ENCODE results near the gene FKBP2. TPM values are rescaled to one million over a fixed set of nuclear protein-coding genes. Genes with fewer than 3 reads are reported as not detected.

Gene FKBP2
- total and polyA plus RNA-seq, 4 experiments from 2014 or later, result 41.4 to 107 (median 76.3) TPM

GRCh38 chr11:64208086-64208795, 32.7 kb upstream of the FKBP2 start:
- no peaks in the 10 kb centered on the region for H3K9me3 ChIP-seq (ENCODE audit: control insufficient read depth in 1 of 2, low read length in 2 of 2)
- no peaks in the 10 kb centered on the region for H3K27me3 Mint-ChIP-seq
- peak overlapping the region; percentile 90 for H3K27ac ChIP-seq (ENCODE audit: low read depth, low read length)
- H3K9me3 Mint-ChIP-seq, result peaks cover 0 to 2% (median 0%) of the 10 kb centered on the region in 8 donors
- peak overlapping the region; percentile 92 to 96 (median 94) for H3K27ac Mint-ChIP-seq
- peak overlapping the region; percentile 92 to 97 (median 93) for H3K4me3 Mint-ChIP-seq
- ChIA-PET CTCF (ENCODE audit: partially characterized antibody) (interaction anchor here (0.9 to 9.7 kb wide), 10 partner anchors 15 to 241 kb away, joined by 3 to 367 read pairs (median 80); partner anchors contain the start of genes CATSPERZ, DNAJC4, ESRRA and FKBP2), POLR2A (ENCODE audit: partially characterized antibody) (interaction anchor here (0.7 to 22.7 kb wide), 10 partner anchors 22 to 1367 kb away, joined by 4 to 937 read pairs (median 61); partner anchors contain the start of genes BAD, CATSPERZ, DNAJC4 and ESRRA)
- H3K4me1 Mint-ChIP-seq, result peaks cover 17 to 72% (median 47%) of the 10 kb centered on the region in 4 donors
- H3K27me3 ChIP-seq (ENCODE audit: insufficient read depth, low read length), result no peaks in the 10 kb centered on the region
- intact Hi-C loops (cut with micrococcal nuclease), result no loop called here
- peaks cover 44% of the 10 kb centered on the region for H3K4me1 ChIP-seq (ENCODE audit: insufficient read depth, low read length)
- H3K36me3 ChIP-seq (ENCODE audit: insufficient read depth, low read length), result peaks cover 31% of the 10 kb centered on the region
- DNase-seq, result no peak
- H3K4me3 ChIP-seq (ENCODE audit: low read length in 2 of 2), result peak overlapping the region; percentile 99
- peaks cover 23 to 59% of the 10 kb centered on the region in 2 donors for H3K36me3 Mint-ChIP-seq

DNA sequence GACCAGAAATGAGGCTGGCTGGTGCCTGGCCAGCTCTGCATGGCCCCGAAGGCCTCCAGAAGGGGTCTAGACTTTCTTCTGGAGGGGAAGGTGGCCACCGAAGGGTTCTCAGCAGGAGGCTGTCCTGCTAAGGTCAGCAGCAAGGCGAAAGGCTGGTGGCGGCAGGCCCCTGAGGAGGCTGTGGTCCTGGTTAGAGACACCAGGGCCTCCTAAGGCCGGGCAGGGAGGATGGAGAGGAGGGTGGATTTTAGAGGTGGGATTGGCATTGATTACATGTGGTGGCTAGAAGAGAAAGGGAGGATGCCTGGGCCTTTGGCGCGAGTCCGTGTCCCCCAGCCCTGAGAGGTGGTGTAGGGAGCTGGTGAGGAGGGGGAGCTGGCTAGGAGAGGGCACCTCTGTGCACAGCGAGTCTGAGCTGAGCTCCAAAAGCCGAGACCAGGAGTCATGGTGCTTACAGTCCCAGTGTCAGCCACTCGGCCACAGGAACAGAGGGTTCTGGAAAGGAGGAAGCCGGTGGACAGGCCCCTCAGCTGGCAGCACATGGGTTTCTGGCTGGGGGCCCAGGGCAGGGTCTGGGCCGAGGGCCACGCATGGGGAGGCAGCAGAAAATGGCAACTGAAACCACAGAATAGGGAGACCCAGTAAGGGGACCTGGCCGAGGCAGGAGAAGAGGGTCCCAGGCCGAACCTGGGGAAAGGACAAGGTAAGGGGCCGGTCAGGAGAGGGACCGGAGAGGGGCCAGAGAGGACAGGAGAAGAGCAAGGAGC, 31.9 kb upstream of the FKBP2 start:
- Mint-ChIP-seq H3K27me3 (no peaks in the 10 kb centered on the region), H3K27ac (peak overlapping the region; percentile 42 to 92 (median 75)), H3K4me3 (peak overlapping the region; percentile 26 to 93 (median 54)), H3K4me1 (peaks cover 19 to 70% (median 43%) of the 10 kb centered on the region in 4 donors), H3K36me3 (peaks cover 20 to 58% of the 10 kb centered on the region in 2 donors), H3K9me3 (peaks cover 0 to 2% (median 0%) of the 10 kb centered on the region in 8 donors)
- H3K27me3 ChIP-seq (ENCODE audit: insufficient read depth, low read length), result no peaks in the 10 kb centered on the region
- ChIA-PET POLR2A (ENCODE audit: partially characterized antibody) (interaction anchor here (5.2 to 22.7 kb wide), 5 partner anchors 22 to 108 kb away, joined by 70 to 937 read pairs (median 175); partner anchors contain the start of genes CATSPERZ, DNAJC4, ESRRA and FKBP2), CTCF (ENCODE audit: partially characterized antibody) (interaction anchor here (0.9 to 9.7 kb wide), 5 partner anchors 14 to 94 kb away, joined by 3 to 367 read pairs (median 106); partner anchors contain the start of genes CATSPERZ, DNAJC4, ESRRA and NUDT22)
- no peaks in the 10 kb centered on the region for H3K9me3 ChIP-seq (ENCODE audit: control insufficient read depth in 1 of 2, low read length in 2 of 2)
- H3K4me3 ChIP-seq (ENCODE audit: low read length in 2 of 2), result no peak overlapping the region
- peaks cover 28% of the 10 kb centered on the region for H3K36me3 ChIP-seq (ENCODE audit: insufficient read depth, low read length)
- peak overlapping the region; percentile 90 for H3K27ac ChIP-seq (ENCODE audit: low read depth, low read length)
- intact Hi-C loops (cut with micrococcal nuclease), result no loop called here
- peaks cover 42% of the 10 kb centered on the region for H3K4me1 ChIP-seq (ENCODE audit: insufficient read depth, low read length)
- DNase-seq, result no peak

DNA sequence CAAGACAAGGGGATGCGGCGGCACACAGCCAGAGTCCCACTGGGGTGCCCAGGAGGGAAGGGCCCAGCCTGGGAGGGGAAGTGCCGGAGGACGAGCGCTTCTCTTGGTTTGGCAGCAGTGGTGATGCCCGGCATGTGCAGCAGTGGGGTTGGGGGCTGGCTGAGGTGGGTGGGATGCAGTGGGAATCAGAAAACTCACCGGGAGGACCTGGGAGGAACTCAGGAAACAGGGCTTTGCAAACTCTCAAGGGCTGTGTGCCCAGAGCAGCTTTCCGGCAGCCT, 31.4 kb upstream of the FKBP2 start:
- ChIA-PET POLR2A (ENCODE audit: partially characterized antibody) (interaction anchor here (6.9 to 22.7 kb wide), 3 partner anchors 23 to 60 kb away, joined by 128 to 937 read pairs (median 175); partner anchors contain the start of genes DNAJC4, FKBP2, NUDT22 and PLCB3), CTCF (ENCODE audit: partially characterized antibody) (interaction anchor here (8.6 to 9.7 kb wide), 2 partner anchors 14 to 93 kb away, joined by 207 to 367 read pairs; partner anchors contain the start of genes CATSPERZ, DNAJC4, ESRRA and NUDT22)
- intact Hi-C loops (cut with micrococcal nuclease), result no loop called here
- Mint-ChIP-seq H3K36me3 (peaks cover 14 to 55% of the 10 kb centered on the region in 2 donors), H3K4me1 (peaks cover 17 to 65% (median 39%) of the 10 kb centered on the region in 4 donors), H3K27ac (peak overlapping the region in 4 of 7 donors; percentile 48 to 92 (median 90)), H3K9me3 (peaks cover 0 to 2% (median 0%) of the 10 kb centered on the region in 8 donors), H3K27me3 (no peaks in the 10 kb centered on the region), H3K4me3 (peak overlapping the region in 3 of 8 donors; percentile 28 to 48 (median 32))
- H3K27ac ChIP-seq (ENCODE audit: low read depth, low read length), result peak overlapping the region; percentile 90
- H3K4me1 ChIP-seq (ENCODE audit: insufficient read depth, low read length), result peaks cover 37% of the 10 kb centered on the region
- no peaks in the 10 kb centered on the region for H3K27me3 ChIP-seq (ENCODE audit: insufficient read depth, low read length)
- no peak overlapping the region for H3K4me3 ChIP-seq (ENCODE audit: low read length in 2 of 2)
- H3K36me3 ChIP-seq (ENCODE audit: insufficient read depth, low read length), result peaks cover 26% of the 10 kb centered on the region
- DNase-seq, result no peak
- no peaks in the 10 kb centered on the region for H3K9me3 ChIP-seq (ENCODE audit: control insufficient read depth in 1 of 2, low read length in 2 of 2)

GRCh38 chr11:64210301-64211020, 30.4 kb upstream of the FKBP2 start:
- peaks cover 0 to 2% (median 0%) of the 10 kb centered on the region in 8 donors for H3K9me3 Mint-ChIP-seq
- Histone ChIP-seq H3K27me3 (ENCODE audit: insufficient read depth, low read length) (no peaks in the 10 kb centered on the region), H3K36me3 (ENCODE audit: insufficient read depth, low read length) (peaks cover 26% of the 10 kb centered on the region), H3K27ac (ENCODE audit: low read depth, low read length) (no peak overlapping the region), H3K9me3 (ENCODE audit: control insufficient read depth in 1 of 2, low read length in 2 of 2) (no peaks in the 10 kb centered on the region), H3K4me3 (ENCODE audit: low read length in 2 of 2) (no peak overlapping the region), H3K4me1 (ENCODE audit: insufficient read depth, low read length) (peaks cover 27% of the 10 kb centered on the region)
- peak overlapping the region in 5 of 7 donors; percentile 10 to 92 (median 71) for H3K27ac Mint-ChIP-seq
- POLR2A ChIA-PET (ENCODE audit: partially characterized antibody), result interaction anchor here (1.2 to 22.7 kb wide), 2 partner anchors 23 to 61 kb away, joined by 3 to 937 read pairs; partner anchors contain the start of genes DNAJC4, FKBP2, NUDT22 and PLCB3
- CTCF ChIA-PET (ENCODE audit: partially characterized antibody), result interaction anchor here (8.6 to 9.7 kb wide), 2 partner anchors 13 to 92 kb away, joined by 207 to 367 read pairs; partner anchors contain the start of genes CATSPERZ, DNAJC4, ESRRA and NUDT22
- H3K27me3 Mint-ChIP-seq, result no peaks in the 10 kb centered on the region
- intact Hi-C loops (cut with micrococcal nuclease), result no loop called here
- peak overlapping the region in 2 of 8 donors; percentile 31 to 67 for H3K4me3 Mint-ChIP-seq
- peaks cover 17 to 60% of the 10 kb centered on the region in 2 donors for H3K36me3 Mint-ChIP-seq
- H3K4me1 Mint-ChIP-seq, result peaks cover 16 to 57% (median 38%) of the 10 kb centered on the region in 4 donors
- DNase-seq, result no peak

DNA sequence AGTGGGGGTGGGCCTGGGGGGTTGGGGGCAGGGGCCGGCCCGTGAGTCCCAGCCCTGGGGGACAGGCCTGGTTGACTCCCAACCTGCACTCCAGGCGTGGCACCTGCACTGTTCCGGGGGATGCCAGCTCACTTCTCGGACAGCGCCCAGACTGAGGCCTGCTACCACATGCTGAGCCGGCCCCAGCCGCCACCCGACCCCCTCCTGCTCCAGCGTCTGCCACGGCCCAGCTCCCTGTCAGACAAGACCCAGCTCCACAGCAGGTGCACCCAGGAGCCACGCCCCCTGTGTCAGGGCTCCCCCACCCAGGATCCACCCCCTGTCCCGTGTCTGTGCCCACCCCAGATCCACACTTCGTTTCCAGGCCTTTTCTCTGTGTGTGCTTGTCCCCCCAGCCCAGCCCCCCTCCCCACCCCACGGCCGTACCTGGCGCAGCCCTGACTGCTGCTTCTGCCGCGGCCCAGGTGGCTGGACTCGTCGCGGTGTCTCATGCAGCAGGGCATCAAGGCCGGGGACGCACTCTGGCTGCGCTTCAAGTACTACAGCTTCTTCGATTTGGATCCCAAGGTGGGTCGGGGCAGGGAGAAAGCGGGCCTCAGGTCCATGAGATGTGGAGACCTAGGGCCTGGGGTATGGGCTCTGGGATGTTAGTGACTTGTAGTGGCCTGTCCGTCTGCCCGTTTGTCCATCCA, 29.6 kb upstream of the FKBP2 start:
- no peaks in the 10 kb centered on the region for H3K9me3 ChIP-seq (ENCODE audit: control insufficient read depth in 1 of 2, low read length in 2 of 2)
- Mint-ChIP-seq H3K4me3 (peak overlapping the region in 2 of 8 donors; percentile 21 to 35), H3K36me3 (peaks cover 17 to 61% of the 10 kb centered on the region in 2 donors), H3K9me3 (peaks cover 0 to 2% (median 0%) of the 10 kb centered on the region in 8 donors), H3K4me1 (peaks cover 16 to 48% (median 32%) of the 10 kb centered on the region in 4 donors), H3K27me3 (no peaks in the 10 kb centered on the region), H3K27ac (peak overlapping the region in 2 of 7 donors; percentile 68 to 79)
- POLR2A ChIA-PET (ENCODE audit: partially characterized antibody), result interaction anchor here (1.2 to 22.7 kb wide), 3 partner anchors 22 to 60 kb away, joined by 3 to 937 read pairs (median 5); partner anchors contain the start of genes DNAJC4, FKBP2, NUDT22 and PLCB3
- no peak for DNase-seq
- CTCF ChIA-PET (ENCODE audit: partially characterized antibody), result interaction anchor here (9.7 kb wide), 1 partner anchor 12 kb away, joined by 207 read pairs; the partner anchor contains the start of genes DNAJC4, NUDT22 and TRPT1
- intact Hi-C loops (cut with micrococcal nuclease), result no loop called here
- H3K4me1 ChIP-seq (ENCODE audit: insufficient read depth, low read length), result peaks cover 19% of the 10 kb centered on the region
- H3K36me3 ChIP-seq (ENCODE audit: insufficient read depth, low read length), result peaks cover 26% of the 10 kb centered on the region
- H3K4me3 ChIP-seq (ENCODE audit: low read length in 2 of 2), result no peak overlapping the region
- H3K27me3 ChIP-seq (ENCODE audit: insufficient read depth, low read length), result no peaks in the 10 kb centered on the region
- no peak overlapping the region for H3K27ac ChIP-seq (ENCODE audit: low read depth, low read length)

GRCh38 chr11:64216879-64217278, 24.0 kb upstream of the FKBP2 start:
- ChIA-PET CTCF (ENCODE audit: partially characterized antibody) (interaction anchor here (0.6 to 18.8 kb wide), 3 partner anchors 10 to 268 kb away, joined by 3 to 207 read pairs (median 3); partner anchors contain the start of gene FERMT3), POLR2A (ENCODE audit: partially characterized antibody) (interaction anchor here (0.7 to 38.9 kb wide), 4 partner anchors 7 to 68 kb away, joined by 4 to 937 read pairs (median 472); partner anchors contain the start of genes BAD, DNAJC4, FERMT3 and FKBP2)
- Histone ChIP-seq H3K27ac (ENCODE audit: low read depth, low read length) (no peak overlapping the region), H3K4me1 (ENCODE audit: insufficient read depth, low read length) (no peaks in the 10 kb centered on the region), H3K27me3 (ENCODE audit: insufficient read depth, low read length) (no peaks in the 10 kb centered on the region), H3K4me3 (ENCODE audit: low read length in 2 of 2) (no peak overlapping the region), H3K9me3 (ENCODE audit: control insufficient read depth in 1 of 2, low read length in 2 of 2) (no peaks in the 10 kb centered on the region), H3K36me3 (ENCODE audit: insufficient read depth, low read length) (peaks cover 43% of the 10 kb centered on the region)
- Mint-ChIP-seq H3K27me3 (no peaks in the 10 kb centered on the region), H3K4me3 (no peak overlapping the region), H3K36me3 (peaks cover 18 to 42% of the 10 kb centered on the region in 2 donors), H3K9me3 (no peaks in the 10 kb centered on the region), H3K4me1 (peaks cover 11 to 12% (median 11%) of the 10 kb centered on the region in 4 donors), H3K27ac (peak overlapping the region in 2 of 7 donors; percentile 8 to 38)
- intact Hi-C loops (cut with micrococcal nuclease), result no loop called here
- DNase-seq, result no peak

Data from CD4-positive, alpha-beta memory T cell (primary cell).